H9 (cell line): Measurements from ENCODE around the gene TMEM184A. TPM values are rescaled to one million over a fixed set of nuclear protein-coding genes. Genes with fewer than 3 reads are reported as not detected.

Source experiments
- DNase-seq: peaks from one replicate; pipeline ENCODE4 v3.0.0-alpha.2; 2017
- H2AFZ ChIP-seq: one replicate; pipeline ENCODE4 v1.6.1; 2013; ENCODE audit warnings: mild to moderate bottlenecking, low read length, control low read depth, moderate library complexity
- H2AK5ac ChIP-seq: 2 replicates; pipeline ENCODE4 v1.6.1; 2013; ENCODE audit warnings: low read length, control low read depth, mixed read lengths; ENCODE audit not compliant: insufficient read length
- H2BK120ac ChIP-seq: one replicate; pipeline ENCODE4 v1.6.1; 2013; ENCODE audit warnings: low read depth, mild to moderate bottlenecking, low read length, control low read depth, inconsistent platforms; ENCODE audit not compliant: poor library complexity, severe bottlenecking
- H2BK12ac ChIP-seq: 2 replicates; pipeline ENCODE4 v1.6.1; 2013; ENCODE audit warnings: low read length, control low read depth, mixed read lengths, low read depth; ENCODE audit not compliant: insufficient read length
- H2BK15ac ChIP-seq: 2 replicates; pipeline ENCODE4 v1.6.1; 2013; ENCODE audit warnings: low read depth, low read length, control low read depth
- H2BK20ac ChIP-seq: one replicate; pipeline ENCODE4 v1.6.1; 2013; ENCODE audit warnings: low read depth, mild to moderate bottlenecking, low read length, control low read depth, inconsistent platforms; ENCODE audit not compliant: poor library complexity, severe bottlenecking
- H2BK5ac ChIP-seq: 2 replicates; pipeline ENCODE4 v1.6.1; 2013; ENCODE audit warnings: low read length, control low read depth, mixed read lengths; ENCODE audit not compliant: insufficient read length
- H3K14ac ChIP-seq: 2 replicates; pipeline ENCODE4 v1.6.1; 2013; ENCODE audit warnings: low read length, control low read depth; ENCODE audit not compliant: insufficient read depth
- H3K18ac ChIP-seq: 2 replicates; pipeline ENCODE4 v1.6.1; 2013; ENCODE audit warnings: low read depth, mild to moderate bottlenecking, mixed read lengths, low read length, control low read depth; ENCODE audit not compliant: insufficient read length
- H3K23ac ChIP-seq: 2 replicates; pipeline ENCODE4 v1.6.1; 2013; ENCODE audit warnings: low read length, control low read depth, mixed read lengths, low read depth; ENCODE audit not compliant: insufficient read length
- H3K23me2 ChIP-seq: 2 replicates; pipeline ENCODE4 v1.6.1; 2013; ENCODE audit warnings: low read depth, mild to moderate bottlenecking, mixed read lengths, low read length, control low read depth; ENCODE audit not compliant: insufficient read length, poor library complexity, severe bottlenecking
- H3K27ac ChIP-seq: 2 replicates; pipeline ENCODE4 v1.5.1; 2013; ENCODE audit warnings: low read length, control low read depth, mixed read lengths, low read depth; ENCODE audit not compliant: insufficient read length
- H3K27me3 ChIP-seq: 2 replicates; pipeline ENCODE4 v1.6.1; 2013; ENCODE audit warnings: low read length, control low read depth, inconsistent platforms; ENCODE audit not compliant: insufficient read depth
- H3K4ac ChIP-seq: 2 replicates; pipeline ENCODE4 v1.6.1; 2013; ENCODE audit warnings: low read depth, mild to moderate bottlenecking, control low read depth, inconsistent platforms, low read length, moderate library complexity
- H3K4me1 ChIP-seq: 2 replicates; pipeline ENCODE4 v1.6.1; 2013; ENCODE audit warnings: low read length, control low read depth, inconsistent platforms; ENCODE audit not compliant: insufficient read depth
- H3K4me2 ChIP-seq: 2 replicates; pipeline ENCODE4 v1.6.1; 2013; ENCODE audit warnings: low read length, control low read depth, mixed read lengths; ENCODE audit not compliant: insufficient read length, insufficient read depth
- H3K56ac ChIP-seq: 2 replicates; pipeline ENCODE4 v1.6.1; 2013; ENCODE audit warnings: low read depth, mild to moderate bottlenecking, mixed read lengths, low read length, control low read depth; ENCODE audit not compliant: insufficient read length
- H3K79me1 ChIP-seq: 2 replicates; pipeline ENCODE4 v1.6.1; 2013; ENCODE audit warnings: low read depth, mild to moderate bottlenecking, moderate library complexity, low read length, control low read depth, inconsistent platforms; ENCODE audit not compliant: insufficient read depth, poor library complexity, severe bottlenecking
- H3K79me2 ChIP-seq: 2 replicates; pipeline ENCODE4 v1.6.1; 2013; ENCODE audit warnings: low read length, control low read depth, inconsistent platforms; ENCODE audit not compliant: insufficient read depth
- H3K9ac ChIP-seq: 2 replicates; pipeline ENCODE4 v1.6.1; 2013; ENCODE audit warnings: low read length, control low read depth, mixed read lengths; ENCODE audit not compliant: insufficient read length; ENCODE audit errors: extremely low read depth
- H3K9me3 ChIP-seq: one replicate; pipeline ENCODE4 v1.6.1; 2013; ENCODE audit warnings: low read depth, low read length, inconsistent platforms; ENCODE audit not compliant: control insufficient read depth
- H3T11ph ChIP-seq: one replicate; pipeline ENCODE4 v1.6.1; 2013; ENCODE audit warnings: mild to moderate bottlenecking, low read length, control low read depth, inconsistent platforms
- H4K20me1 ChIP-seq: one replicate; pipeline ENCODE4 v1.6.1; 2013; ENCODE audit not compliant: control insufficient read depth, insufficient read length, insufficient read depth
- H4K5ac ChIP-seq: 2 replicates; pipeline ENCODE4 v1.6.1; 2013; ENCODE audit warnings: low read depth, mild to moderate bottlenecking, mixed read lengths, low read length, control low read depth; ENCODE audit not compliant: insufficient read length
- H4K8ac ChIP-seq: replicated peaks from 2 replicates; pipeline ENCODE4 v1.6.1; 2013; ENCODE audit warnings: low read length, control low read depth, mixed read lengths, low read depth; ENCODE audit not compliant: insufficient read length
- H4K91ac ChIP-seq: 2 replicates; pipeline ENCODE4 v1.6.1; 2013; ENCODE audit warnings: low read depth, mild to moderate bottlenecking, moderate library complexity, mixed read lengths, low read length, control low read depth; ENCODE audit not compliant: insufficient read length
- H3K27ac Mint-ChIP-seq, 3 experiments: 2 replicates in 2 of 3; 3 replicates in 1 of 3; pipeline ENCODE4 v1.8.0; 2020 to 2021; ENCODE audit warnings: mixed read lengths in 3 of 3, mild to moderate bottlenecking in 1 of 3, moderate library complexity in 1 of 3
- H3K27me3 Mint-ChIP-seq: 2 replicates; pipeline ENCODE4 v1.8.0; 2021; ENCODE audit warnings: low read depth, mild to moderate bottlenecking, moderate library complexity, mixed read lengths
- H3K36me3 Mint-ChIP-seq, 3 experiments: 2 replicates in 2 of 3; 3 replicates in 1 of 3; pipeline ENCODE4 v1.8.0; 2020 to 2021; ENCODE audit warnings: low read depth in 3 of 3, mixed read lengths in 3 of 3; ENCODE audit not compliant: insufficient read depth in 1 of 3
- H3K4me1 Mint-ChIP-seq, 2 experiments: 2 replicates each; pipeline ENCODE4 v1.8.0; 2020; ENCODE audit warnings: mixed read lengths in 2 of 2
- H3K4me3 Mint-ChIP-seq, 2 experiments: 2 replicates in 1 of 2; 3 replicates in 1 of 2; pipeline ENCODE4 v1.8.0; 2020 to 2021; ENCODE audit warnings: mild to moderate bottlenecking in 2 of 2, mixed read lengths in 2 of 2, moderate library complexity in 1 of 2
- H3K9me3 Mint-ChIP-seq, 2 experiments: 2 replicates in 1 of 2; 3 replicates in 1 of 2; pipeline ENCODE4 v1.8.0; 2020; ENCODE audit warnings: mild to moderate bottlenecking in 2 of 2, mixed read lengths in 2 of 2, moderate library complexity in 1 of 2
- CTCF ChIP-seq: fragments of 200-600 bp; sonication (generic); conservative IDR thresholded peaks from 3 replicates; pipeline ENCODE4 v1.8.0; 2021; ENCODE audit warnings: antibody characterized with exemption, mild to moderate bottlenecking
- WGBS: extraction: QIAGEN DNeasy Blood & Tissue Kit; methylation state at CpG from one replicate; pipeline ENCODE4 v1.1.7; 2013; ENCODE audit warnings: missing lambda C conversion rate, low lambda C conversion rate, mixed read lengths; ENCODE audit not compliant: insufficient read length; ENCODE audit errors: extremely low coverage; 5-methylcytosine and 5-hydroxymethylcytosine counted together
- total RNA-seq: library from RNA; stranded (reverse); gene quantifications from 2 replicates; pipeline ENCODE4 v1.2.1, GENCODE V29; 2021

TMEM184A gene
- total RNA-seq, 1 experiment from 2014 or later: 1.3 TPM

GRCh38 chr7:1514407-1514806 lies 41.6 kb downstream of the TMEM184A start:
- Histone ChIP-seq H2BK120ac (no peak overlapping the region), H3K9me3 (no peaks in the 10 kb centered on the region), H3K4ac (no peak overlapping the region), H4K5ac (no peak overlapping the region), H3T11ph (no peak overlapping the region), H3K79me2 (no peaks in the 10 kb centered on the region), H4K8ac (no peak overlapping the region), H2BK20ac (no peak overlapping the region), H4K91ac (no peak overlapping the region), H3K4me2 (no peak overlapping the region), H4K20me1 (no peaks in the 10 kb centered on the region), H3K23ac (no peak overlapping the region), H2BK12ac (no peak overlapping the region), H3K27me3 (no peaks in the 10 kb centered on the region), H2BK5ac (no peak overlapping the region), H3K18ac (no peak overlapping the region), H3K23me2 (no peaks in the 10 kb centered on the region), H3K4me1 (no peaks in the 10 kb centered on the region), H3K14ac (no peak overlapping the region), H3K79me1 (no peaks in the 10 kb centered on the region), H2BK15ac (no peak overlapping the region), H2AK5ac (no peak overlapping the region), H3K27ac (no peak overlapping the region), H3K56ac (no peak overlapping the region), H3K9ac (no peak overlapping the region), H2AFZ (no peak overlapping the region)
- DNase-seq: no peak
- TF ChIP-seq CTCF: no peak
- no CpG with 5 or more reads among the region's 12 CpGs for WGBS
- H3K27ac Mint-ChIP-seq: no peak overlapping the region
- peaks cover 0 to 4% of the 10 kb centered on the region in 2 experiments; a peak in 3 of 5 replicates for H3K9me3 Mint-ChIP-seq
- no peak overlapping the region for H3K4me3 Mint-ChIP-seq
- no peaks in the 10 kb centered on the region for H3K36me3 Mint-ChIP-seq
- peaks cover 2% of the 10 kb centered on the region for H3K27me3 Mint-ChIP-seq
- H3K4me1 Mint-ChIP-seq: peaks cover 0 to 3% of the 10 kb centered on the region in 2 experiments; a peak in 2 of 4 replicates
